LNCAP (cell line): ENCODE results near the gene CNDP1.

Experiments
- TF ChIP-seq, protein P1 (sequence below): fragments of 450-650 bp; IDR thresholded peaks from 2 replicates; pipeline ENCODE4 v1.5.1; 2017; ENCODE audit warnings: mild to moderate bottlenecking

Gene CNDP1, protein sequence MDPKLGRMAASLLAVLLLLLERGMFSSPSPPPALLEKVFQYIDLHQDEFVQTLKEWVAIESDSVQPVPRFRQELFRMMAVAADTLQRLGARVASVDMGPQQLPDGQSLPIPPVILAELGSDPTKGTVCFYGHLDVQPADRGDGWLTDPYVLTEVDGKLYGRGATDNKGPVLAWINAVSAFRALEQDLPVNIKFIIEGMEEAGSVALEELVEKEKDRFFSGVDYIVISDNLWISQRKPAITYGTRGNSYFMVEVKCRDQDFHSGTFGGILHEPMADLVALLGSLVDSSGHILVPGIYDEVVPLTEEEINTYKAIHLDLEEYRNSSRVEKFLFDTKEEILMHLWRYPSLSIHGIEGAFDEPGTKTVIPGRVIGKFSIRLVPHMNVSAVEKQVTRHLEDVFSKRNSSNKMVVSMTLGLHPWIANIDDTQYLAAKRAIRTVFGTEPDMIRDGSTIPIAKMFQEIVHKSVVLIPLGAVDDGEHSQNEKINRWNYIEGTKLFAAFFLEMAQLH

DNA sequence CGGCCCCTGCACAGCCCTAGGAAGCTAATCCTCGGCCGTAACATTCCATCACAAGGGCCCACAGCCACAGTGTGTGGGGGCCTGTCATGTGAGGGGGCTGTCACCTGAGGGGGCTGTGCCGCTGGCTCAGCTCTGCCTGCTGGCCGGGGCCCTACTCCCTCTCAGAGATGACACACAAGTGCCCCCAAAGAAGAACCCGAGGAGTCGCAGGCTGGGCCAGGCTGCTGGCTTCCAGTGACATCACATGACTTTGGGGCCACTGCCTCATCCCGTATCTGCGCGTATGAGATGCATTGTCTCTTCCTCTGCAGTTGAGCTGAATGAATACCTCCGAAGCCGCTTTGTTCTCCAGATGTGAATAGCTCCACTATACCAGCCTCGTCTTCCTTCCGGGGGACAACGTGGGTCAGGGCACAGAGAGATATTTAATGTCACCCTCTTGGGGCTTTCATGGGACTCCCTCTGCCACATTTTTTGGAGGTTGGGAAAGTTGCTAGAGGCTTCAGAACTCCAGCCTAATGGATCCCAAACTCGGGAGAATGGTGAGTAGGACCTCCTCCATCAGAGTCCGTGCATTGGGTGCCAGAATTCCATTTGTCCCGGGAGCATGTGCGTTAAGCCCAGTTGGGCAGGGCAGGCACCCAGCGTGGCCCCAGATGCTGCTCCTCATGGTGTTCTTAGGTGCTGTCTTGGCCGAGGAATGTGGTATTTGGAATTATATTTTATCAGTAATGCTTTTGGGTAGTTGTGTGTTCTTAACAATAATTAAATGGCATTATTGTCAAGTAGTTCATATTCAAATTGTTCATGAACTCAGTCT is at the start of gene CNDP1:
CNDP1 (plus strand) TSS at position 351 of the 820 bp plus-strand sequence; CDS start at position 519, 168 bp downstream.
- TF ChIP-seq, protein P1, sequence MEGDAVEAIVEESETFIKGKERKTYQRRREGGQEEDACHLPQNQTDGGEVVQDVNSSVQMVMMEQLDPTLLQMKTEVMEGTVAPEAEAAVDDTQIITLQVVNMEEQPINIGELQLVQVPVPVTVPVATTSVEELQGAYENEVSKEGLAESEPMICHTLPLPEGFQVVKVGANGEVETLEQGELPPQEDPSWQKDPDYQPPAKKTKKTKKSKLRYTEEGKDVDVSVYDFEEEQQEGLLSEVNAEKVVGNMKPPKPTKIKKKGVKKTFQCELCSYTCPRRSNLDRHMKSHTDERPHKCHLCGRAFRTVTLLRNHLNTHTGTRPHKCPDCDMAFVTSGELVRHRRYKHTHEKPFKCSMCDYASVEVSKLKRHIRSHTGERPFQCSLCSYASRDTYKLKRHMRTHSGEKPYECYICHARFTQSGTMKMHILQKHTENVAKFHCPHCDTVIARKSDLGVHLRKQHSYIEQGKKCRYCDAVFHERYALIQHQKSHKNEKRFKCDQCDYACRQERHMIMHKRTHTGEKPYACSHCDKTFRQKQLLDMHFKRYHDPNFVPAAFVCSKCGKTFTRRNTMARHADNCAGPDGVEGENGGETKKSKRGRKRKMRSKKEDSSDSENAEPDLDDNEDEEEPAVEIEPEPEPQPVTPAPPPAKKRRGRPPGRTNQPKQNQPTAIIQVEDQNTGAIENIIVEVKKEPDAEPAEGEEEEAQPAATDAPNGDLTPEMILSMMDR: no peak

DNA sequence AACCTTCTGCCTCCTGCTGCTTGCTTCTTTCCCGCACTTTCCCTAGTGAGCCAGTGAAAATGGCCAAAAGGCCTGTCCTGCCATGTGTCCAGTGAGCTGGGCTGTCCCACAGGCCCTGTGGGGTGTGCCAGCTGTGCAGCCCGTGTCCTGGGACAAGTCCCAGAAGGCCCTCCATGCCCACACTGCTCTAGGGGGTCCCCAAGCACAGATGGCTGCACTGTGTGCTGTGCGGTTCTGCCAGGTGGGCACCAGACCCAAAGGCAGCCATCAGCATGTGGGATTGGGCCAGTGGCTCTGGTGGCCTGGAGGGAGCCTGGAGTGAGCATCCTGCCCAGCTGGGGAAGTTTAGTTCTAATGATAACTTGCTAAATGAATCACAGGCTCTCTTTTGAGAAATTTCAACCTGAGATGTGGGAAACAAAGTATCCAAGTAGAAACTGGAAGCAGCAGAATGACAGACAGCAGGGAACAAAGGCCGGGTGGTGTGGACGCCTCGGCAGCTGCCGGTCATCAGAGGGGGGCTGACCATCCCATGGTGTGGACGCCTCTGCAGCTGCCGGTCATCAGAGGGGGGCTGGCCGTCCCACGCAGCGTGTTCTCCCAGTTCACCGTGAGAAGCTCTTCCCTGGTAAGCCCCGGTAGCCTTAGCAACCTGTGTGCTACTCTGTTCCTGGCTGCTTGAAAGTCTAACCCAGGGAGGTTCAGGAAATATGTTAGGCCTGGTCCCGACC is 48.0 kb upstream of the CNDP1 start:
- TF ChIP-seq, protein P1: no peak

DNA sequence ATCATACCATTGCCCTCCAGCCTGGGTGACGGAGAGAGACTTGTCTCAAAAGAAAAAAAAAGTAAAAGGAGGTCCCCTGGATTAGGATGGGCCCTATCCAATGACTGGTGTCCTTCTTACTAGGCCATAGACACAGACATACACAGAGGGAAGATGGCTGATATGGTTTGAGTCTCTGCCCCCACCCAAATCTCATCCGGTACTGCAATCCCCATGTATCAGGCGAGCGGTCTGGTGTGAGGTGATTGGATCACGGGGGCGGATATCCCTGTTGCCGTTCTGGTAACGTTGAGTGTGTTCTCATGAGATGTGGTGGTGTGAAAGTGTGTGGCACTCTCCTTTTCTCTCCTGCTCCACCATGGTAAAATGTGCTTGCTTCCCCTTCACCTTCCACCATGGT is 45.9 kb upstream of the CNDP1 start:
- TF ChIP-seq, protein P1: no peak

DNA sequence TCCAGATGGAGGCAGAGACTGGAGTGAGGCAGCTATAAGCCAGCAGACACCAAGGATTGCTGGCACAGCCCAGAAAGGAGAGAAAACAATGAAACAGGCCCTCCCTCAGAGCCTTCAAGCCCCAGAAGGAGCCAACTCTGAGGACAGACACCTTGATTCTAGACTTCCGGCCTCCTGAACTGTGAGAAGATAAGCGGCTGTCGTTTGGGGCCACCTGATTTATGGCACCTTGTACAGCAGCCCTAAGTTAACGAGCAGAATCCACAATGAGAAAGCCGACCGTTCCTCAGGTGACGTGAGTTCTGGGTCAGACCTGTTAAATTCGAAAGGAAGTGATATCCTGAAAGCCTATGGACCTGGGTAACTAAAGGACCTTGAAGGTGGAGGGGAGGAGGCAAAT is 45.4 kb upstream of the CNDP1 start:
- TF ChIP-seq, protein P1: no peak

DNA sequence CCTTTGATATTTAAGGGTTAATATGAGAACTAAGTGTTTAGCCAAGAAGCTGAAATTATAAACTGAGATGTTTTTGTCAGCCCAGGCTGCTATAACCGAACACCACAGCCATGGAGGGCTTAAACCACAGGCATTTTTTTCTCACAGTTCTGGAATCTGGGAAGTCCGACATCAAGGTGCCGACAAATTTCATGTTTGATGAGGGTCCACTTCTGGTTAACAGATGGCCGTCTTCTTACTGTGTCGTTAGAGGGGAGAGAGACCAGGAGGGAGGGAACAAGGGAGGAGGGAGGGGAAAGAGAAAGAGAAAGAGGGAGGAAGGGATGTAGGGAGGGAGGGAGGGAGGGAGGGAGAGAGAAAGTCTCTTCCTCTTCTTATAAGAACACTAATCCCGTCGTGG is 44.6 kb upstream of the CNDP1 start:
- TF ChIP-seq, protein P1: no peak

DNA sequence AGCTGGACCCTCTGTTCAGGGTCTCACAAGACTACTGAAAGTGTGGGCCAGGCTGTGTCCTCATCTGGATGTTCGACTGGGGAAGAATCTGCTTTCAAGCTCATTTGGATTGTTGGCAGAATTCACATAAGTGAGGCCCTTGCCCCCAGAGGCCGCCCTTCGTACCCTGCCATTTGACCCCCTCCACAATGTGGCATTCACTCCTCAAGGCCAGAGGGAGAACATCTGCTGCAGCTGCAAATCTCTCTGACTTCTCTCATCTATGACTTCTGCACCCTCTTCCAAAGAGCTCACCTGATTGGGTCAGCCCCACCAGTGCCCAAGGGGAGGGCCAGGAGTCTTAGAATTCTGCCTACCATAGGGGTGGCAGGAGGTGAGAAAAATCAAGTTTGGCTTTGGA is 42.0 kb upstream of the CNDP1 start:
- TF ChIP-seq, protein P1: no peak

DNA sequence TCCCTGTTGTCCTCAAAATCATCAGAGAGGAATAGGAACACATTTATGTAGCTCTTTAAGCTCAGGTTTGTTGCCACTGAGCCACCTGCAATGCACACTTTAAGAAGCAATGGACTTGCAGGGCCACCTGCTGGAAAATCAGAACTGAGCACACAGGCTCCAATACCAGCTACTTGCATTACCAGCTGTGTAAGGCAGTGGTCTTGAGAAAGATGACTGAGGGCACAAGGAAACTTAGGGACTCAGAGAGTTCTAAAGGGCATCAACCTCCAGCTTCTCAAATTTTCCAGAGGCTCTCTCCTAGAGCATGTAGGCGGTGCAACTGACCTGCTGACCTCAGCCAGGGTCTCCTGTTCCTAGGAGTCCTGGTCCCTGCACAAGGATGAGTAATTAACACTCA is 40.6 kb upstream of the CNDP1 start:
- TF ChIP-seq, protein P1: peak; percentile 66
